ENCODE measurements around the gene VPS13D.
"Not testable (repeated sequence)": the region's sequence is repeated elsewhere in the genome, so short reads cannot be mapped to it uniquely, and the experiment has no call there.

Gene VPS13D

GRCh38 chr1:12315146-12315545 is 85.3 kb downstream of the VPS13D start:
- no peak overlapping the region for H3K9ac ChIP-seq (ENCODE audit: low read depth, low read length)
- peaks cover 57% of the 10 kb centered on the region for H3K36me3 ChIP-seq (ENCODE audit: insufficient read depth, low read length)
- no peaks in the 10 kb centered on the region for H3K9me3 ChIP-seq (ENCODE audit: insufficient read depth, low read depth, low read length)
- no peak overlapping the region for H3K27ac ChIP-seq (ENCODE audit: low read depth, low read length)
- H3K4me3 ChIP-seq (ENCODE audit: low read length): no peak overlapping the region
- no peaks in the 10 kb centered on the region; the same call in 1 of the 2 replicates for H3K4me1 ChIP-seq (ENCODE audit: insufficient read depth, low read length)
- 92% methylated on average over 2 of the region's 2 CpGs for WGBS
- no peaks in the 10 kb centered on the region for H3K27me3 ChIP-seq (ENCODE audit: insufficient read depth, low read length)

GRCh38 chr1:12316331-12316730 is 86.5 kb downstream of the VPS13D start:
- Histone ChIP-seq H3K36me3 (ENCODE audit: insufficient read depth, low read length) (peaks cover 59% of the 10 kb centered on the region), H3K9me3 (ENCODE audit: insufficient read depth, low read depth, low read length) (no peaks in the 10 kb centered on the region), H3K4me1 (ENCODE audit: insufficient read depth, low read length) (no peaks in the 10 kb centered on the region; the same call in 1 of the 2 replicates), H3K27me3 (ENCODE audit: insufficient read depth, low read length) (no peaks in the 10 kb centered on the region), H3K27ac (ENCODE audit: low read depth, low read length) (no peak overlapping the region), H3K4me3 (ENCODE audit: low read length) (no peak overlapping the region), H3K9ac (ENCODE audit: low read depth, low read length) (no peak overlapping the region)
- no CpG with 5 or more reads among the region's 2 CpGs for WGBS

GRCh38 chr1:12320486-12320885 is 90.7 kb downstream of the VPS13D start:
- Histone ChIP-seq H3K36me3 (ENCODE audit: insufficient read depth, low read length) (peaks cover 51% of the 10 kb centered on the region), H3K4me3 (ENCODE audit: low read length) (no peak overlapping the region), H3K4me1 (ENCODE audit: insufficient read depth, low read length) (no peaks in the 10 kb centered on the region; the same call in 1 of the 2 replicates), H3K27me3 (ENCODE audit: insufficient read depth, low read length) (no peaks in the 10 kb centered on the region), H3K9ac (ENCODE audit: low read depth, low read length) (no peak overlapping the region), H3K9me3 (ENCODE audit: insufficient read depth, low read depth, low read length) (no peaks in the 10 kb centered on the region), H3K27ac (ENCODE audit: low read depth, low read length) (no peak overlapping the region)
- WGBS: 88% methylated on average over 2 of the region's 2 CpGs

- H3K9ac ChIP-seq (ENCODE audit: low read depth, low read length): no peak overlapping the region
- H3K4me1 ChIP-seq (ENCODE audit: insufficient read depth, low read length): no peaks in the 10 kb centered on the region; the same call in 1 of the 2 replicates
- no peaks in the 10 kb centered on the region for H3K27me3 ChIP-seq (ENCODE audit: insufficient read depth, low read length)
- no peaks in the 10 kb centered on the region for H3K9me3 ChIP-seq (ENCODE audit: insufficient read depth, low read depth, low read length)
- WGBS: 93% methylated on average over 3 of the region's 3 CpGs
- H3K36me3 ChIP-seq (ENCODE audit: insufficient read depth, low read length): peaks cover 46% of the 10 kb centered on the region
- no peak overlapping the region for H3K27ac ChIP-seq (ENCODE audit: low read depth, low read length)
- H3K4me3 ChIP-seq (ENCODE audit: low read length): no peak overlapping the region
Measured at GRCh38 chr1:12324423-12324822, 94.6 kb downstream of the VPS13D start.

GRCh38 chr1:12324973-12325372 is 95.1 kb downstream of the VPS13D start:
- not testable (repeated sequence) for H3K4me1 ChIP-seq (ENCODE audit: insufficient read depth, low read length); H3K27ac ChIP-seq (ENCODE audit: low read depth, low read length); H3K9ac ChIP-seq (ENCODE audit: low read depth, low read length); H3K9me3 ChIP-seq (ENCODE audit: insufficient read depth, low read depth, low read length); H3K27me3 ChIP-seq (ENCODE audit: insufficient read depth, low read length); H3K4me3 ChIP-seq (ENCODE audit: low read length)
- WGBS: 95% methylated on average over 5 of the region's 5 CpGs
- peaks cover 44% of the 10 kb centered on the region for H3K36me3 ChIP-seq (ENCODE audit: insufficient read depth, low read length)

- H3K4me1 ChIP-seq (ENCODE audit: insufficient read depth, low read length): no peaks in the 10 kb centered on the region
- H3K4me3 ChIP-seq (ENCODE audit: low read length): no peak overlapping the region
- H3K36me3 ChIP-seq (ENCODE audit: insufficient read depth, low read length): peaks cover 44% of the 10 kb centered on the region
- H3K9me3 ChIP-seq (ENCODE audit: insufficient read depth, low read depth, low read length): no peaks in the 10 kb centered on the region
- 94% methylated on average over 4 of the region's 5 CpGs for WGBS
- H3K9ac ChIP-seq (ENCODE audit: low read depth, low read length): no peak overlapping the region
- no peaks in the 10 kb centered on the region for H3K27me3 ChIP-seq (ENCODE audit: insufficient read depth, low read length)
- no peak overlapping the region for H3K27ac ChIP-seq (ENCODE audit: low read depth, low read length)
Measured at GRCh38 chr1:12326986-12327385, 97.2 kb downstream of the VPS13D start.

GRCh38 chr1:12327566-12327965 is 97.7 kb downstream of the VPS13D start:
- Histone ChIP-seq H3K9me3 (ENCODE audit: insufficient read depth, low read depth, low read length) (no peaks in the 10 kb centered on the region), H3K9ac (ENCODE audit: low read depth, low read length) (no peak overlapping the region), H3K27me3 (ENCODE audit: insufficient read depth, low read length) (no peaks in the 10 kb centered on the region), H3K27ac (ENCODE audit: low read depth, low read length) (no peak overlapping the region), H3K4me3 (ENCODE audit: low read length) (no peak overlapping the region), H3K36me3 (ENCODE audit: insufficient read depth, low read length) (peaks cover 44% of the 10 kb centered on the region), H3K4me1 (ENCODE audit: insufficient read depth, low read length) (no peaks in the 10 kb centered on the region)
- 97% methylated on average over 7 of the region's 7 CpGs for WGBS

GRCh38 chr1:12333036-12333785 is 103.4 kb downstream of the VPS13D start:
- Histone ChIP-seq H3K9ac (ENCODE audit: low read depth, low read length) (no peak overlapping the region), H3K4me3 (ENCODE audit: low read length) (no peak overlapping the region), H3K9me3 (ENCODE audit: insufficient read depth, low read depth, low read length) (no peaks in the 10 kb centered on the region), H3K27ac (ENCODE audit: low read depth, low read length) (no peak overlapping the region), H3K4me1 (ENCODE audit: insufficient read depth, low read length) (no peaks in the 10 kb centered on the region), H3K27me3 (ENCODE audit: insufficient read depth, low read length) (no peaks in the 10 kb centered on the region), H3K36me3 (ENCODE audit: insufficient read depth, low read length) (peaks cover 49% of the 10 kb centered on the region)
- WGBS: 93% methylated on average over 11 of the region's 11 CpGs

- WGBS: 95% methylated on average over 4 of the region's 4 CpGs
- peaks cover 43% of the 10 kb centered on the region for H3K36me3 ChIP-seq (ENCODE audit: insufficient read depth, low read length)
- H3K27ac ChIP-seq (ENCODE audit: low read depth, low read length): no peak overlapping the region
- H3K9me3 ChIP-seq (ENCODE audit: insufficient read depth, low read depth, low read length): no peaks in the 10 kb centered on the region
- no peak overlapping the region for H3K9ac ChIP-seq (ENCODE audit: low read depth, low read length)
- H3K27me3 ChIP-seq (ENCODE audit: insufficient read depth, low read length): no peaks in the 10 kb centered on the region
- H3K4me3 ChIP-seq (ENCODE audit: low read length): no peak overlapping the region
- H3K4me1 ChIP-seq (ENCODE audit: insufficient read depth, low read length): peaks cover 7% of the 10 kb centered on the region
Measured at GRCh38 chr1:12335815-12336214, 106.0 kb downstream of the VPS13D start.

GRCh38 chr1:12336413-12336812 is 106.6 kb downstream of the VPS13D start:
- Histone ChIP-seq H3K4me1 (ENCODE audit: insufficient read depth, low read length) (peaks cover 7% of the 10 kb centered on the region), H3K9me3 (ENCODE audit: insufficient read depth, low read depth, low read length) (no peaks in the 10 kb centered on the region), H3K27me3 (ENCODE audit: insufficient read depth, low read length) (no peaks in the 10 kb centered on the region), H3K4me3 (ENCODE audit: low read length) (no peak overlapping the region), H3K27ac (ENCODE audit: low read depth, low read length) (no peak overlapping the region), H3K36me3 (ENCODE audit: insufficient read depth, low read length) (peaks cover 39% of the 10 kb centered on the region), H3K9ac (ENCODE audit: low read depth, low read length) (no peak overlapping the region)
- WGBS: 95% methylated on average over 1 of the region's 1 CpG

- no peak overlapping the region for H3K9ac ChIP-seq (ENCODE audit: low read depth, low read length)
- H3K4me1 ChIP-seq (ENCODE audit: insufficient read depth, low read length): peaks cover 7% of the 10 kb centered on the region
- no peaks in the 10 kb centered on the region for H3K9me3 ChIP-seq (ENCODE audit: insufficient read depth, low read depth, low read length)
- no peaks in the 10 kb centered on the region for H3K27me3 ChIP-seq (ENCODE audit: insufficient read depth, low read length)
- 94% methylated on average over 4 of the region's 4 CpGs for WGBS
- H3K36me3 ChIP-seq (ENCODE audit: insufficient read depth, low read length): peaks cover 33% of the 10 kb centered on the region
- H3K27ac ChIP-seq (ENCODE audit: low read depth, low read length): no peak overlapping the region
- no peak overlapping the region for H3K4me3 ChIP-seq (ENCODE audit: low read length)
Measured at GRCh38 chr1:12338017-12338416, 108.2 kb downstream of the VPS13D start.

- Histone ChIP-seq H3K9ac (ENCODE audit: low read depth, low read length) (no peak overlapping the region), H3K4me3 (ENCODE audit: low read length) (no peak overlapping the region), H3K36me3 (ENCODE audit: insufficient read depth, low read length) (peaks cover 27% of the 10 kb centered on the region), H3K9me3 (ENCODE audit: insufficient read depth, low read depth, low read length) (no peaks in the 10 kb centered on the region), H3K27me3 (ENCODE audit: insufficient read depth, low read length) (no peaks in the 10 kb centered on the region), H3K4me1 (ENCODE audit: insufficient read depth, low read length) (peaks cover 7% of the 10 kb centered on the region), H3K27ac (ENCODE audit: low read depth, low read length) (no peak overlapping the region)
- no CpG with 5 or more reads among the region's 1 CpG for WGBS
Measured at GRCh38 chr1:12338823-12339222, 109.0 kb downstream of the VPS13D start.

Measured in HUES64 (cell line).